HG03521 (cell line): ENCODE results near the gene EMP2.

Experiments
- ATAC-seq: cut with Tn5 transposase; IDR thresholded peaks from one replicate; pipeline ENCODE4 v1.9.1; 2021; ENCODE audit warnings: mild to moderate bottlenecking, moderate library complexity; ENCODE audit not compliant: unreplicated experiment

Gene EMP2

DNA sequence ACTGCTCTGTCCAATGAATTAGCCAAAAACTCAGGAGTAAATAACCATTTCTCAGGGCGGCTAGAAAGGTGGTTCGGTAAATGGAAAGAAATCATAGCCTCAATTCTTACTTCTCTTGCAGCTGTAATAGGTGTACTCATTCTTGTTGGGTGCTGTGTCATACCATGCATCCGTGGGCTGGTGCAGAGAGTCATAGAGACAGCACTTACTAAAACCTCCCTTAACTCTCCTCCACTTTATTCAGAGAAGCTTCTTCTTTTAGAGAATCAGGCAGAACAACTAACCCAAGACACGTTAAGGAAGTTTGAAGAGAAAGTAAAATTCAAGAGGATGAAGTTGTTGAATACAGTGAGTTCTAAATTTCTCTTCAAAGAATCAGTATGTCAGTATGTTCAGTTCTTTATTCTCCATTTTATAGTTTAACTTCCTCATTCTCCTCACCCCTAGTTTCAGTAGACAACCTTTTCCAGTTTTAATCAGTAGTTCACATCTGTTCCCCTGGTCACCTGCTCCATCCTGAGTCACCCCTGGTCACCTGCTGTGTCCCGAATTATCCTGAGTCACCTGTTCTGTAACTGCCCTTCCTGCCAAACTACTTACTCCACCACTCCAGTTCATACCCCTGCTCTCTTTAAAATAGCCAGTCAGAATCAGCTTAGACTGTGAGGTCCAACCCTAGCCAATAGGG is 85.9 kb downstream of the EMP2 start:
- no peak for ATAC-seq

DNA sequence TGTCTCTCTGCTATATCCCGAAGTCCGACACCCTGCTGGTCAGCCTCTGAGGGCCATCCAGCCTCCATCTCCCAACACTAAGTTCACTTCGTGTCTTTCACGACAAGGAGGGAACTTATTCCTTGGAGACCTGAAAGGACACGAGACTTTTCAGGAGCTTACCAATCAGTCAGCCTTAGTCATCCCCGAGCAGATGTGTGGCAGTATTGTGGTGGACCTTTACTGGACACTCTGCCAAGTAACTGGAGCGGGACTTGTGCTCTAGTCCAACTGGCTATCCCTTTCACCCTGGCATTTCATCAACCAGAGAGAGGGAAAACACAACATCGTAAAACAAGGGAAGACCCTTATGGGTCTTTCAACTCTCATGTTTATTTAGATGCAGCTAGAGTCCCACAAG is 87.1 kb downstream of the EMP2 start:
- no peak for ATAC-seq

DNA sequence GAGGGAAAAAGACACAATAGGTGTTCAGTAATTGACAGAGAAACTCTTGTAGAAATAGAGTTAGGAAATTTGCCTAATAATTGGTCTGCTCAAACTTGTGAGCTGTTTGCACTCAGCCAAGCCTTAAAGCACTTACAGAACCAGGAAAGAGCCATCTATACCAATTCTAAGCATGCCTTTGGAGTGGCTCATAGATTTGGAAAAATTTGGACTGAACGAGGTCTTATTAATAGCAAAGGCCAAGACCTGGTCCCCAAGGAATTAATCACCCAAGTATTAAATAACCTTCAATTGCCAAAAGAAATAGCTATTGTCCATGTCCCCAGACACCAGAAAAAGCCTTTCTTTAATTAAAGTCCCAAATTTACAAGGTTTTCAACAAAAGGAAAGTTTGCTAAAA is 90.3 kb downstream of the EMP2 start:
- no peak for ATAC-seq

DNA sequence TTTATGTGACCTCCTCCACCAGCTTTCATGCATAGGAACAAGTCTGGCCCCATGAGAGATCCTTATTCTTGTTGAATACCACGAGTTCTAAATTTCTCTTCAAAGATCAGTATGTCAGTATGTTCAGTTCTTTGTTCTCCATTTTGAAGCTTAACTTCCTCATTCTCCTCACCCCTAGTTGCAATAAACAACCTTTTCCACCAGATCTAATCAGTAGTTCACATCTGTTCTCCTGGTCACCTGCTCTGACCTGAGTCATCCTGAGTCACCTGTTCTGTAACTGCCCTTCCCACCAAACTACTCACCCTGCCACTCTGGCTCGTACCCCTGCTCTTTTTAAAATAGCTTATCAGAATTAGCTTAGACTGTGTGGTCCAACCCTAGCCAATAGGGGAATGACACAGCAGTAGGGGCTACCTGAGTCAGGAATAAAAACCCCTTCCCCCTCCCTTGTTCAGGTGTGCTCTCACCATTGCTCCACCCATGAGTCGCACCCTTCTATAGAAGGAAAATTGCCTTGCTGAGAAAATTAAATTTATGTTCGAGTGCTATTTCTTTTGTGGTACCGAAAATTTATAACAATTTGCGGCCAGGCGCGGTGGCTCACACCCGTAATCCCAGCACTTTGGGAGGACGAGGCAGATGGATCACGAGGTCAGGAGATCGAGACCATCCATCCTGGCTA is 94.6 kb downstream of the EMP2 start:
- ATAC-seq: no peak

DNA sequence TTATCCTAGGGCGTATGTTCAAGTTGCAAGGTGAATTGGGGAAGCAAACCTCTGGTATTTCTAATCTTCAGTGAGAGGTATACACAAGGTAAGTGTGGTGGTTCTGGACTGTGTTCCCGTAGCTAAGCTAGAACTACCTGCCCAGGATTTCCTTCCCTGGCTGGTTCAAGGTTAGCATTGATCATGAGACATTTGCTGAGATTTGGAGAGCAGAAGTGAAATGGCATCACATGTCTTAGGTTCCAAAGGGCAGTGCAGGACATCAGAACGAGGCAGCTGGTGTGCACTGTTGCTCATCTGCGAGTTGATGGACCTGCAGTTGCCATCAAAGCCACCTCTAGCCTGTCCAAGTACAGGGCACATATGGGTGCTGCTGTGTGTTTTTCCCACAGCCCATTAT is 95.2 kb downstream of the EMP2 start:
- ATAC-seq: no peak

DNA sequence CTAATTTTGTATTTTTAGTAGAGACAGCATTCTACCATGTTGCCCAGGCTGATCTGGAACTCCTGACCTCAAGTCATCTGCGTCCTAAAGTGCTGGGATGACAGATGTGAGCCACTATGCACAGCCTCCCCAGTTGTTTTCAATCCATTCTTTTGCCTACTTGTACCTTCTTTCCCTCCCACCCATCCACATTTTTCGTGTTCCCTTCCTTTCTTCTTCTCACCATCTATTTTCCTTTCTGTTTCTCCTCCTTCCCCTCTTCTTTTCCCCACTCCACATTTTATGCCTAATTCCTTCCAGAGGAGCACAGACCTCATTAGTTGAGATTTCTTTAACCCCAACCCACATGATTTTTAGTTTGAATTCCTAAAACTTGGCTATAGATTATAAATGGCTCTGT is 100.2 kb downstream of the EMP2 start:
- ATAC-seq: no peak
